ENCODE results near the gene DIP2C. TPM values are rescaled to one million over a fixed set of nuclear protein-coding genes. Genes with fewer than 3 reads are reported as not detected.

The DIP2C gene
- total and polyA plus RNA-seq, 7 experiments from 2014 or later = 1.1 to 8.7 (median 4.5) TPM

DNA sequence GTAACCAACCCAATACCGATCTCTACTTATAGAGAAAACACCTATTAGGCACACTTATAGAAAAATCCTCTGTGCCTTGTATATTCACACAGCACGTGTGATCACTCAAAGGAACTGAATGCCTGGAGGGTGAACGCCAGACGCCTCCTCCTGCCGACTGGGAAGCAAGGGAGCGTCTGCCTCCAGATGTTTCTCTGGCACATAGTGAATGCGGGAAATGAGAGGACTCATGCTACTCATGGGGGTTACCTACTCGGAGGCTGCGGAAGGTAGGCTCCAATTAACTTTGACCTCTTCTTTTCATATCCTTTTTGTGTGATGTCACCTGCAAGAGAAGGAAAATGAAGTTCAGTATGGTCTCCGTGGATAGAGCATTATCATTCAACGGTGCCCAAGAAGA is 203.3 kb downstream of the DIP2C start:
- intact Hi-C loops (cut with micrococcal nuclease) = loop anchor here in 1 of 2 donors (10.0 kb wide), 1 partner anchor 559 kb away; the partner anchor contains the start of gene IDI1
- POLR2A ChIA-PET = interaction anchor here (0.8 to 4.2 kb wide), 5 partner anchors 14 to 35 kb away, joined by 3 to 28 read pairs (median 9); no protein-coding TSS in a partner anchor

DNA sequence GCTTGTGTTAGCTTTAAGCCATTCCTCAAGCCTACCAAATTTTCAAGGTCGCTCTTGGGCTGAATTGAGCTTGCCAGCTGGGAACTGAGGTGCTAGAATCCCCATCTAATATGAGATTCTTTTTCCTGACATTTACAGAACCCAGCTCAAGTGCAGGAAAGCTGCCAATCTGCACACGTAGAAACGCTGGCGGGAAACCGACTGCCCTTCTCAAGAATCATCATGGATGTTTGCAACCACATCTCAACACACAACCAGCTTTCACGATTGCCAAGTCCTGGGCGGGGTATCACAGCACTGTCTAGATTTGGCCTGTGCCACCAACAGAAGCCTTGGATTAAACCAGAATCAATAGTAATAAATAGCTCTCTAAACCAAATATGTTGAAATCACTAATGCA is 203.7 kb downstream of the DIP2C start:
- ATAC-seq = no peak
- intact Hi-C loops (cut with micrococcal nuclease) = loop anchor here (1.0 to 10.0 kb wide), 3 partner anchors 34 to 559 kb away; partner anchors contain the start of gene IDI1 (in 1 of the 2)
- peaks cover 5 to 25% (median 13%) of the 10 kb centered on the region in 7 donors for H3K4me1 Mint-ChIP-seq
- peak overlapping the region; percentile 64 for H3K4me3 ChIP-seq (ENCODE audit: low read length)
- ChIA-PET CTCF (interaction anchor here (0.5 kb wide), 1 partner anchor 36 kb away, joined by 7 read pairs; no protein-coding TSS in a partner anchor), POLR2A (interaction anchor here (0.5 to 4.2 kb wide), 6 partner anchors 14 to 148 kb away, joined by 3 to 28 read pairs (median 10); no protein-coding TSS in a partner anchor)
- H3K36me3 ChIP-seq (ENCODE audit: control insufficient read depth in 2 of 3, insufficient read depth in 3 of 3, low read length in 3 of 3) = no peaks in the 10 kb centered on the region
- H3K9me3 Mint-ChIP-seq = peaks cover 0 to 2% (median 0%) of the 10 kb centered on the region in 11 donors
- peak overlapping the region; percentile 75 to 99 (median 94) for H3K27ac Mint-ChIP-seq
- no peaks in the 10 kb centered on the region for H3K9me3 ChIP-seq (ENCODE audit: control insufficient read depth in 2 of 3, low read length in 3 of 3)
- no peaks in the 10 kb centered on the region for H3K27me3 ChIP-seq (ENCODE audit: control insufficient read depth in 2 of 2, insufficient read depth in 2 of 2, low read length in 2 of 2)
- H3K36me3 Mint-ChIP-seq = no peaks in the 10 kb centered on the region
- peaks cover 0 to 4% (median 0%) of the 10 kb centered on the region in 5 donors for H3K27me3 Mint-ChIP-seq
- H3K4me3 Mint-ChIP-seq = peak overlapping the region; percentile 51 to 95 (median 86)
- peak overlapping the region; percentile 76 for H3K27ac ChIP-seq (ENCODE audit: low read depth, low read length)
- peak in 1 of 9 donors; percentile 0 for DNase-seq
- H3K4me1 ChIP-seq (ENCODE audit: control insufficient read depth in 2 of 2, insufficient read depth in 2 of 2, low read length in 2 of 2) = no peaks in the 10 kb centered on the region

More for the DNA sequence above, 203.3 kb downstream of the DIP2C start:
- no peaks in the 10 kb centered on the region for H3K9me3 ChIP-seq (ENCODE audit: control insufficient read depth in 2 of 3, low read length in 3 of 3)
- H3K27me3 ChIP-seq (ENCODE audit: control insufficient read depth in 2 of 2, insufficient read depth in 2 of 2, low read length in 2 of 2) = no peaks in the 10 kb centered on the region
- no peaks in the 10 kb centered on the region for H3K36me3 ChIP-seq (ENCODE audit: control insufficient read depth in 2 of 3, insufficient read depth in 3 of 3, low read length in 3 of 3)
- peaks cover 0 to 2% (median 0%) of the 10 kb centered on the region in 11 donors for H3K9me3 Mint-ChIP-seq
- ATAC-seq (no peak), DNase-seq (no peak)
- H3K27ac Mint-ChIP-seq = peak overlapping the region; percentile 87 to 99 (median 94)
- no peaks in the 10 kb centered on the region for H3K36me3 Mint-ChIP-seq
- H3K4me3 Mint-ChIP-seq = peak overlapping the region; percentile 49 to 95 (median 84)
- CTCF ChIA-PET = interaction anchor here (0.5 kb wide), 1 partner anchor 36 kb away, joined by 7 read pairs; no protein-coding TSS in a partner anchor
- H3K4me1 ChIP-seq (ENCODE audit: control insufficient read depth in 2 of 2, insufficient read depth in 2 of 2, low read length in 2 of 2) = no peaks in the 10 kb centered on the region
- H3K27ac ChIP-seq (ENCODE audit: low read depth, low read length) = peak overlapping the region; percentile 76
- no peak overlapping the region for H3K4me3 ChIP-seq (ENCODE audit: low read length)
- H3K27me3 Mint-ChIP-seq = peaks cover 0 to 4% (median 0%) of the 10 kb centered on the region in 5 donors
- peaks cover 5 to 25% (median 13%) of the 10 kb centered on the region in 7 donors for H3K4me1 Mint-ChIP-seq

GRCh38 chr10:484925-485661 is 204.4 kb downstream of the DIP2C start:
- Histone ChIP-seq H3K4me3 (ENCODE audit: low read length) (peak overlapping the region; percentile 64), H3K27me3 (ENCODE audit: control insufficient read depth in 2 of 2, insufficient read depth in 2 of 2, low read length in 2 of 2) (no peaks in the 10 kb centered on the region), H3K4me1 (ENCODE audit: control insufficient read depth in 2 of 2, insufficient read depth in 2 of 2, low read length in 2 of 2) (no peaks in the 10 kb centered on the region), H3K27ac (ENCODE audit: low read depth, low read length) (peak overlapping the region; percentile 76), H3K9me3 (ENCODE audit: control insufficient read depth in 2 of 3, low read length in 3 of 3) (no peaks in the 10 kb centered on the region), H3K36me3 (ENCODE audit: control insufficient read depth in 2 of 3, insufficient read depth in 3 of 3, low read length in 3 of 3) (no peaks in the 10 kb centered on the region)
- DNase-seq = peak in 6 of 9 donors; percentile 25 to 56 (median 35)
- ChIA-PET POLR2A (interaction anchor here (0.5 to 4.2 kb wide), 8 partner anchors 13 to 584 kb away, joined by 3 to 28 read pairs (median 6); no protein-coding TSS in a partner anchor), CTCF (interaction anchor here (1.2 kb wide), 1 partner anchor 16 kb away, joined by 3 read pairs; no protein-coding TSS in a partner anchor)
- intact Hi-C loops (cut with micrococcal nuclease) = loop anchor here (1.0 to 10.0 kb wide), 3 partner anchors 34 to 560 kb away; partner anchors contain the start of gene IDI1 (in 1 of the 2)
- no peaks in the 10 kb centered on the region for H3K36me3 Mint-ChIP-seq
- H3K27me3 Mint-ChIP-seq = peaks cover 0 to under 1% (median 0%) of the 10 kb centered on the region in 5 donors
- peak; percentile 58 for ATAC-seq
- peak overlapping the region; percentile 73 to 95 (median 86) for H3K4me3 Mint-ChIP-seq
- peak overlapping the region; percentile 88 to 99 (median 94) for H3K27ac Mint-ChIP-seq
- H3K4me1 Mint-ChIP-seq = peaks cover 5 to 25% (median 13%) of the 10 kb centered on the region in 7 donors
- H3K9me3 Mint-ChIP-seq = peaks cover 0 to under 1% (median 0%) of the 10 kb centered on the region in 11 donors

DNA sequence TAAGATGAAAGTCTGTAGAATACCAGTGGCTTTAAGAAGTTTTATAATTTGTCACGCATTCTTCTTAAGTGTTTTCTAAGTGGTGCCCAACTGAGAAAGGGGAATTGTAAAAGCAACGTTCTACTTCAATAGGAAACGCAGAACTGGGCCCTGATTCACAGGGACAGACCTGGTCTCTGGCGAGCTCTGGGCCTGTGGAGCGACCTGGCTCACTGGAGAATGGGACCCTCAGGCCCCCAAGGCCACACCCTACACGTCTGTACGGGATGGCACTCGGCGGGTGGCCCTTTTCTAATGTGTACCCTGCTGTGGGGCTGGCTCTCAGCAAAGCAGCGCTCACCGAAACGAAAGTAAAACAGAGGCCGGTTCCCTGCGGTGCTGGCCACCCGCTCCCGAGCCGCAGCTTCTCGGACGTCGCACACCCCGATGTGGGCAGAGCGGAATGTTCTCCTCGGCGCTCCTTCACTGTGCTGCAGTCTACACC is 205.0 kb downstream of the DIP2C start:
- DNase-seq (peak in 5 of 9 donors; percentile 5 to 35 (median 22)), ATAC-seq (peak; percentile 59)
- no peaks in the 10 kb centered on the region for H3K36me3 Mint-ChIP-seq
- H3K27me3 Mint-ChIP-seq = no peaks in the 10 kb centered on the region
- Histone ChIP-seq H3K36me3 (ENCODE audit: control insufficient read depth in 2 of 3, insufficient read depth in 3 of 3, low read length in 3 of 3) (no peaks in the 10 kb centered on the region), H3K27ac (ENCODE audit: low read depth, low read length) (peak overlapping the region; percentile 76), H3K27me3 (ENCODE audit: control insufficient read depth in 2 of 2, insufficient read depth in 2 of 2, low read length in 2 of 2) (no peaks in the 10 kb centered on the region), H3K9me3 (ENCODE audit: control insufficient read depth in 2 of 3, low read length in 3 of 3) (no peaks in the 10 kb centered on the region), H3K4me1 (ENCODE audit: control insufficient read depth in 2 of 2, insufficient read depth in 2 of 2, low read length in 2 of 2) (no peaks in the 10 kb centered on the region), H3K4me3 (ENCODE audit: low read length) (peak overlapping the region; percentile 64)
- ChIA-PET POLR2A (interaction anchor here (0.5 to 4.2 kb wide), 5 partner anchors 13 to 584 kb away, joined by 3 to 28 read pairs (median 9); no protein-coding TSS in a partner anchor), CTCF (interaction anchor here (1.2 kb wide), 1 partner anchor 16 kb away, joined by 3 read pairs; no protein-coding TSS in a partner anchor)
- H3K4me3 Mint-ChIP-seq = peak overlapping the region; percentile 73 to 95 (median 86)
- H3K27ac Mint-ChIP-seq = peak overlapping the region; percentile 88 to 99 (median 94)
- peaks cover 5 to 25% (median 13%) of the 10 kb centered on the region in 7 donors for H3K4me1 Mint-ChIP-seq
- intact Hi-C loops (cut with micrococcal nuclease) = loop anchor here (2.0 to 10.0 kb wide), 2 partner anchors 34 to 560 kb away; partner anchors contain the start of gene IDI1 (in 1 of the 2)
- H3K9me3 Mint-ChIP-seq = no peaks in the 10 kb centered on the region

DNA sequence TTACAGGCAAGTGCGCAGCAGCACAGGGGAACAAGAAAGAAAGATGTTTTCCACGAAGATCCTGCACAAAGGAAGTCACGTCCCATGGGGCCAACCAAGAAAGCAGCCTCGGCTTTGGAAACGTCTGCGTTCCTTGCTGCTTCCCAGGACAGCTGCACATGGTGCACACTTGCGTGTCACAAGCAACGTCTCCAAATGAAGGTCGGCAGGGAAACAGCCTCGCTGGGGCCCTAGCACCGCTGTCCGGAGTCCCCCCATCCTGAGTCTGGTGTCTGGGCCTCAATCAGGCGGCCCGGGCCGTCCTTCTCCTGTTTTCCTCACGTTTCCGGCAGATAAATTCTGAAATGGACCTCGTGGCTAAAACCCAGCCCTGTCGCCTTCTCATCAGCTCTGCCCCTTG is 206.2 kb downstream of the DIP2C start:
- H3K4me1 Mint-ChIP-seq = peaks cover 8 to 28% (median 18%) of the 10 kb centered on the region in 7 donors
- H3K27me3 ChIP-seq (ENCODE audit: control insufficient read depth in 2 of 2, insufficient read depth in 2 of 2, low read length in 2 of 2) = no peaks in the 10 kb centered on the region
- no peaks in the 10 kb centered on the region for H3K27me3 Mint-ChIP-seq
- peaks cover 0 to 4% (median 4%) of the 10 kb centered on the region in 5 donors for H3K36me3 Mint-ChIP-seq
- DNase-seq (no peak), ATAC-seq (no peak)
- H3K4me1 ChIP-seq (ENCODE audit: control insufficient read depth in 2 of 2, insufficient read depth in 2 of 2, low read length in 2 of 2) = no peaks in the 10 kb centered on the region
- no peaks in the 10 kb centered on the region for H3K36me3 ChIP-seq (ENCODE audit: control insufficient read depth in 2 of 3, insufficient read depth in 3 of 3, low read length in 3 of 3)
- H3K9me3 Mint-ChIP-seq = peaks cover 0 to 4% (median 0%) of the 10 kb centered on the region in 11 donors
- intact Hi-C loops (cut with micrococcal nuclease) = loop anchor here in 1 of 2 donors (10.0 kb wide), 1 partner anchor 562 kb away; the partner anchor contains the start of gene IDI1
- H3K9me3 ChIP-seq (ENCODE audit: control insufficient read depth in 2 of 3, low read length in 3 of 3) = no peaks in the 10 kb centered on the region
- H3K27ac ChIP-seq (ENCODE audit: low read depth, low read length) = no peak overlapping the region
- ChIA-PET POLR2A (interaction anchor here (1.7 to 4.2 kb wide), 3 partner anchors 11 to 32 kb away, joined by 4 to 28 read pairs (median 20); no protein-coding TSS in a partner anchor), CTCF (no interaction called here)
- peak overlapping the region in 2 of 9 donors; percentile 28 to 68 for H3K27ac Mint-ChIP-seq
- H3K4me3 Mint-ChIP-seq = peak overlapping the region in 3 of 10 donors; percentile 2 to 73 (median 45)
- no peak overlapping the region for H3K4me3 ChIP-seq (ENCODE audit: low read length)

DNA sequence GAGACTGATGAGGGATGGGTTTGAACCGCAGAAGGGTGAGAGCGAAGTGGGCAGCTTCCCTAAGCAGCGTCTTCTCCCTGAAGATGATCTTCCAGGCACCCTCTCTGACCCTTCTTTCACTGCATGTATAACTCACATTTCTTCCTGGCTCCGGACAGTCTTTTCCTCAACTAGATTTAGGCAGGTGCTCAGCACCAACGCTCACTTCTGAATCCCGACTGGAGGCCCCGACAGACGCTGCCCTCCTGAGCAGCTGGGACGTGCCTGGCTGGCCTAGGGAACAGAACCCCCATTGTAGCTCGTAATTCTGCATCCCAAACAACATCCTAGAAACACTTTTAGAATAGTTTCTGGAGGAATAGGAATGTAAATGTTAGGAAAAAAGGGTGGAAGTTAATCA is 206.6 kb downstream of the DIP2C start:
- POLR2A ChIA-PET = interaction anchor here (0.6 to 4.2 kb wide), 2 partner anchors 31 to 500 kb away, joined by 3 to 28 read pairs; no protein-coding TSS in a partner anchor
- peaks cover 0 to 4% (median 0%) of the 10 kb centered on the region in 11 donors for H3K9me3 Mint-ChIP-seq
- no peak overlapping the region for H3K4me3 ChIP-seq (ENCODE audit: low read length)
- H3K4me1 Mint-ChIP-seq = peaks cover 8 to 29% (median 19%) of the 10 kb centered on the region in 7 donors
- peaks cover 0 to 4% (median 4%) of the 10 kb centered on the region in 5 donors for H3K36me3 Mint-ChIP-seq
- no peak for DNase-seq
- no peaks in the 10 kb centered on the region for H3K27me3 ChIP-seq (ENCODE audit: control insufficient read depth in 2 of 2, insufficient read depth in 2 of 2, low read length in 2 of 2)
- peak overlapping the region in 4 of 9 donors; percentile 28 to 68 (median 50) for H3K27ac Mint-ChIP-seq
- no peaks in the 10 kb centered on the region for H3K27me3 Mint-ChIP-seq
- CTCF ChIA-PET = no interaction called here
- H3K36me3 ChIP-seq (ENCODE audit: control insufficient read depth in 2 of 3, insufficient read depth in 3 of 3, low read length in 3 of 3) = no peaks in the 10 kb centered on the region
- peak overlapping the region in 3 of 10 donors; percentile 2 to 45 (median 29) for H3K4me3 Mint-ChIP-seq
- no peak overlapping the region for H3K27ac ChIP-seq (ENCODE audit: low read depth, low read length)
- intact Hi-C loops (cut with micrococcal nuclease) = loop anchor here in 1 of 2 donors (10.0 kb wide), 1 partner anchor 562 kb away; the partner anchor contains the start of gene IDI1
- no peaks in the 10 kb centered on the region for H3K9me3 ChIP-seq (ENCODE audit: control insufficient read depth in 2 of 3, low read length in 3 of 3)
- H3K4me1 ChIP-seq (ENCODE audit: control insufficient read depth in 2 of 2, insufficient read depth in 2 of 2, low read length in 2 of 2) = no peaks in the 10 kb centered on the region
- ATAC-seq = no peak
